HUES6 (cell line): ENCODE data around the gene ALG14.
"Not testable (repeated sequence)": the region's sequence is repeated elsewhere in the genome, so short reads cannot be mapped to it uniquely, and the experiment has no call there.

Experiments used
- H3K27ac ChIP-seq: 2 replicates; pipeline ENCODE4 v1.7.0; 2013; ENCODE audit warnings: low read depth, mild to moderate bottlenecking, low read length, inconsistent platforms
- H3K27me3 ChIP-seq: 2 replicates; pipeline ENCODE4 v1.6.1; 2013; ENCODE audit warnings: low read length; ENCODE audit not compliant: control insufficient read depth, insufficient read depth
- H3K36me3 ChIP-seq: 2 replicates; pipeline ENCODE4 v1.6.1; 2013; ENCODE audit warnings: low read length; ENCODE audit not compliant: control insufficient read depth, insufficient read depth
- H3K4me1 ChIP-seq: 2 replicates; pipeline ENCODE4 v1.6.1; 2013; ENCODE audit warnings: low read length; ENCODE audit not compliant: control insufficient read depth, insufficient read depth
- H3K4me3 ChIP-seq: 2 replicates; pipeline ENCODE4 v1.5.1; 2013; ENCODE audit warnings: low read depth, low read length
- H3K9ac ChIP-seq: one replicate; pipeline ENCODE4 v1.6.1; 2013; ENCODE audit warnings: mild to moderate bottlenecking, low read length
- H3K9me3 ChIP-seq: 2 replicates; pipeline ENCODE4 v1.6.1; 2013; ENCODE audit warnings: low read depth, low read length; ENCODE audit not compliant: control insufficient read depth, insufficient read depth

ALG14 gene

DNA sequence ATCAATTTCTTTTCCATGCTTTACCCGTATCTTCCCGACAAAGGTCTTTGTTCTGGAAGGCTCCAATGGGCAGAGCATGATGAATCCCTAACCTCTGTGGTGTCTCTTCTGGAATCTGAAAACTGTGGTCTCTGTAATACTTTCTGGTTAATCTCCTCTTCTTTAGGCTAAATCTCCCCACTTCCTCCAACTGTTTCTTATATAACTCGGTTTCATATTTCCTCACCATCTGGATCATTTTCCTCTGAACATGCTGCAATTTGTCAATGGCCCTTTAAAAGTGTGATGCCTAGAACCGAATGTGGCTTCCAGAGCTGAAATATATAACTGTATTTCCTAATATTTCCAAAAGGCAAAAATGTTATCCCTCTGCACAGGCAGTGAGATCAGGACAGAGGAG lies 66.1 kb downstream of the ALG14 start:
- Histone ChIP-seq H3K4me1 (peaks cover 6% of the 10 kb centered on the region), H3K27ac (no peak overlapping the region), H3K36me3 (no peaks in the 10 kb centered on the region), H3K4me3 (no peak overlapping the region), H3K9ac (no peak overlapping the region), H3K9me3 (no peaks in the 10 kb centered on the region), H3K27me3 (no peaks in the 10 kb centered on the region)

DNA sequence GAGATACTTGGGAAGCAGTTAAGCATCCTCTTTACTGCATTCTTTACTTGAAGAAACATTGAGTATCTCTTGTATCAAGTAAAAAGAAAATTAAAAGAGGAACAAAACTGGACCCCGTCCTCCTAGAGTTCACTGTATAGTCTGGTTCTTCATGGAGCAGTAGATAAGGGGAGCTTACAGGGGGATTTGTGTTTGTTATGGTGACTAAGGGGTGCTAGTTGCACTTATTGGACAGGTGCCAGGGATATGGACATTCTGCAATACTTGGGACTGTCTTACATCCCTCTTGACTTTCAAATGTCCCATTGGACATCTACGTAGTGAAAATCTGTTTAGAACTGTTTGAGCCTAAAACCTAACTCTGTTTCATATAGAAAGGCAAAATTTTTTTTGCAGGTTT lies 67.2 kb downstream of the ALG14 start:
- Histone ChIP-seq H3K4me1 (peaks cover 6% of the 10 kb centered on the region), H3K36me3 (no peaks in the 10 kb centered on the region), H3K9me3 (no peaks in the 10 kb centered on the region), H3K27me3 (no peaks in the 10 kb centered on the region), H3K4me3 (no peak overlapping the region), H3K9ac (no peak overlapping the region), H3K27ac (no peak overlapping the region)

DNA sequence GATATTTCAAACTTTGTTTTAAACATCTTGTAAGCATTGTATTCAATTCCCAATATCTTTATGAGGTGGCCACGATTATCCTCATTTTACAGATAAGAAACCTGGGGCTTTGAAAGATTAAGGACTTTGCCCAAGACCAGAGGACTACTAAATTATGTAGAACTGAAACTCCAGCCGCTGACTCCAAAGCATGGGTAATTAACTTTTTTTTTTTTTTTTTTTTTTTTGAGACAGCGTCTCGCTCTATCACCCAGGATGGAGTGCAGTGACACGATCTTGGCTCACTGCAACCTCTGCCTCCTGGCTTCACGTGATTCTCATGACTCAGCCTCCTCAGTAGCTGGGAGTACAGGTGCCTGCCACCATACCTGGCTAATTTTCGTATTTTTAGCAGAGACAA lies 68.7 kb downstream of the ALG14 start:
- H3K4me3 ChIP-seq: no peak overlapping the region
- no peak overlapping the region for H3K27ac ChIP-seq
- H3K36me3 ChIP-seq: no peaks in the 10 kb centered on the region
- H3K27me3 ChIP-seq: no peaks in the 10 kb centered on the region
- no peak overlapping the region for H3K9ac ChIP-seq
- H3K9me3 ChIP-seq: no peaks in the 10 kb centered on the region
- peaks cover 6% of the 10 kb centered on the region for H3K4me1 ChIP-seq

DNA sequence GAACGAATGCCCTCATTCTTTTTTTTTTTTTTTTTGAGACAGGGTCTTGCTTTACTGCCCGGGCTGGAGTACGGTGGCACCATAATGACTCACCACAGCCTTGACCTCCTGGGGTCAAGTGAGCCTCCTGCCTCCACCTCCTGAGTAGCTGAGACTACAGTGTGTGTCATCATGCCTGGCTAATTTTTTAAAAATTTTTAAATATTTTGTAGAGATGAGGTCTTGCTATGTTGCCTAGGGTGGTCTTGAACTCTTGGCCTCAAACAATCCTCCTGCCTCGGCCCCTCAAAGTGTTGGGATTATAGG lies 69.4 kb downstream of the ALG14 start:
- no peak overlapping the region for H3K27ac ChIP-seq
- no peaks in the 10 kb centered on the region for H3K9me3 ChIP-seq
- no peaks in the 10 kb centered on the region for H3K36me3 ChIP-seq
- no peak overlapping the region for H3K9ac ChIP-seq
- H3K4me3 ChIP-seq: no peak overlapping the region
- peaks cover 6% of the 10 kb centered on the region for H3K4me1 ChIP-seq
- no peaks in the 10 kb centered on the region for H3K27me3 ChIP-seq

DNA sequence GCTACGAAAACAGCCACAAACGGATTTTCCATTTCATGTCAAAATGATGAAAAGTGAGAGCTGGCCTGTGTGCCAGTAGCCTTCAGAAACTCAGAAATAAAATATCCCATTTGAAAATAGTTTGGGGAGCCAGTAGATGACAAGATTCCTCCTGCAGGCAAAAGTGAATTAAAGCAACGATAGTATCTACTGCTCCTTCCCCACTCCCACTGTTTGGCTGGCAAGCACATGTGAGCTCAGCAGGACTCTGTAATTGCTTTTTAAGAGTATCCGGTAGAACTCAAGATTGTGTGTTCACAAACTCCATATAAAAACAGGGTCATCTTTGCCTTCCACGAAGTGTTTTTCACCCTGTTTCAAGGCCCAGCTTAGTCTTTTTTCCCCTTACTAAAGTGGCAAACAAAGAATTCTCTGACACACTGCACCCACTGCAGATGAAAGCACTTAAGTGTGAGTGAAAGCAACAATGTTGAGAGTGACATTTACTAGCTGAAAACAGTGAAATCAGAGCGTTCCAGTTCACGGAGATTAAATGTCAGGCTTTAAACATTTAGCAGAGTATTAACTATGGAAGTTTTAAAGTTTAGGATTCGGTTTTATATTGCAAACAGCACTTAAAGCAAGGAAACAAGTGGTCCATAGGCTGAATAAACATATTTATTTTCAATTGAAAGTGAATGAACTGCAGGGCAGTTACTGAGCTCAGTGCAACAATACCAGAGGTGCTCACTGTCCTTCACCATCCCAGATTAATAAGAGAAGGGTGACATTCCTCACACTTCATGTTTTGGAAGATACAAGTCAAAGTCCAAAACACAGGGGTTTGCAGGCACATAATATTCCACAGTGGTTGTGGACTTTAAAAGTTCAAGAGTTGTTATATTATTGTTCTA lies 70.0 kb downstream of the ALG14 start:
- H3K4me3 ChIP-seq: no peak overlapping the region
- no peaks in the 10 kb centered on the region for H3K9me3 ChIP-seq
- no peak overlapping the region for H3K9ac ChIP-seq
- H3K36me3 ChIP-seq: no peaks in the 10 kb centered on the region
- H3K27me3 ChIP-seq: no peaks in the 10 kb centered on the region
- peaks cover 6% of the 10 kb centered on the region for H3K4me1 ChIP-seq
- H3K27ac ChIP-seq: no peak overlapping the region

DNA sequence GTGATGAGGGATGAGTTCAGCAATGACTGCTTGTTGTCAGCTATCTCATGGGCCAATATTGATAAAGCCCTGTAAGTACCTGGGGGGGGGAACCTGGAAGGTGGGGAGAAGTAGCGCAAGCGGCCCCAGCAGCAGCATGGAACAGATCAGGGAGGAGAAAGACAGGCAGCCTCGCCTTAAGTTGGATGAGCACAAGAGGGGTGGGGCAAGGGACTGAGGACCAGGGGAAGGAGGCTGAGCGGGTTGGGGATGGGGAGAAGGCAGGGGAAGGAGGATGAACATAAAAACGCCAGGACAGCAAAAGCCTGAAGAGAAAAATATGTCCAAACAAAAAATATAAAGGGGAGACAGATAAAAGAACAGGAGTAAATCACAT lies 70.6 kb downstream of the ALG14 start:
- Histone ChIP-seq H3K9ac (no peak overlapping the region), H3K4me3 (no peak overlapping the region), H3K27me3 (no peaks in the 10 kb centered on the region), H3K27ac (no peak overlapping the region), H3K9me3 (no peaks in the 10 kb centered on the region), H3K4me1 (peaks cover 6% of the 10 kb centered on the region), H3K36me3 (no peaks in the 10 kb centered on the region)

DNA sequence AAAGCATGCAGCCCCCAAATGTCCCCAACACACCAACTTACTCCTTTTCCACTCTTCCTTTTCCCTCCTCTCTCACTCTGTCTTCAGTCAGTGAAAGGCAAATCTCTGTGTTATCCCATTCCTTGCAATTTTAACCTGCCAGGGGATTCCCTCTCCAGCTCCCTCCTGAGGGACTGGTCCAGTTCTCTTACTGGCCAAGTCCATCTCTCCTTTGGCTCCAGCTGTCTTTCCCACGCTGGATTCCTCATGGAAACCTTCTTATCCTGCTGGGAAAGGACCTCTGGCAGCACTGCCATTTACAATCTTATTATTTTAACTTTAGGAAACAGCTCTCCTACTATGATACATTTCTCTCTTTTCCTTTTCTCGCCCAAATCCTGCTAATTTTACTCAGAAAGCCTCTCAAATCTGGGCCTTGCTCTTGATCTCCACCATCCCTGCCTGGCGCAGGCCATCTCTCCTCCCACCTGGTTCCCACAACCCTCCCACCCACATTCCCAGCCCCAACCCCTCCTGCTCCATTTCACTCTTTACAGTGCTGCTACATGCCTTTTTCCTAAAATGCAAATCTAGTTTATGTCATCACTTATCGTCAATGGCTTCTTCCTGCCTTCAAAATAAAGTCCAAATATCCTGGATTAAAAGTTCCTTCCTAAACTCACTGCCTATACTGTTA lies 73.2 kb downstream of the ALG14 start:
- no peaks in the 10 kb centered on the region for H3K36me3 ChIP-seq
- H3K27me3 ChIP-seq: no peaks in the 10 kb centered on the region
- H3K4me3 ChIP-seq: no peak overlapping the region
- H3K4me1 ChIP-seq: peaks cover 6% of the 10 kb centered on the region
- H3K9ac ChIP-seq: no peak overlapping the region
- no peaks in the 10 kb centered on the region for H3K9me3 ChIP-seq
- H3K27ac ChIP-seq: no peak overlapping the region

DNA sequence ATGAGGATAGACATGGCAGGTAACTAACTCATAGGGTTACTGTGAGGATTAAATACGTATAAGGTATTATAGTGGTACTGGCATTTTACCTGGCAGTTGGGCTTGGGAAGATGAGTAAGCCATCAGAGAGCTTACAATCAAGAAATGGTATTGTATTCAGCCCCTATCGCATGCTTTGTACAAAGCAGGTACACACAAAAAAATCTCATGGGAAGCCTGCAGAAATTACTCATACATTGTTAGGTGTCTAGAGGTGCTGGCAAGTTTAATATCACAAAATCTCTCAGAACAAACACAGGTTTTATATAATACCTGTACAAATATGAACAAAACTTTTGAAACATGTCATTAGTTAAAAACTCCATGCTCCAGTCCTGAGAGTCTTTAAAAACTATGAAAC lies 74.0 kb downstream of the ALG14 start:
- no peak overlapping the region for H3K4me3 ChIP-seq
- H3K27me3 ChIP-seq: no peaks in the 10 kb centered on the region
- H3K4me1 ChIP-seq: peaks cover 6% of the 10 kb centered on the region
- H3K27ac ChIP-seq: no peak overlapping the region
- no peak overlapping the region for H3K9ac ChIP-seq
- H3K9me3 ChIP-seq: no peaks in the 10 kb centered on the region
- H3K36me3 ChIP-seq: no peaks in the 10 kb centered on the region

DNA sequence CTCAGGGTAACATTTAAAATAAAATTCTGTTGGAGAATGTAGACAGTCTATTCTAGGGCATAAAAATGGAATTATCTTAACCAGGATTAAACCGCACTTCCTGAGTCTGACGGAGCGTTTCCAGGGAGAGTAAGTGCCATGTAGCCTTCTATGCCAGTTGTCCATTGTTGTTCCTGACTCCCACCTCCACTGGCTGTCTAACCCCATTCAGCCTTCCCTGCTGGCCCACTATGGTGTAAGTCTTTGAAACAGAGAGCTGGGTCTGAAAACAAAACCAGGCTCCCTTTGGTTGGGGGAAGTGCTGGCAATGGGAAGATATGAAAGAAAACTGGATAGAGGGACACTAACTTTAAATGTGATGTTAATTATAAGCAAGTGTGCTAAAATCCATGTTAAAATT lies 74.6 kb downstream of the ALG14 start:
- Histone ChIP-seq H3K4me1 (peaks cover 5% of the 10 kb centered on the region), H3K9ac (no peak overlapping the region), H3K36me3 (no peaks in the 10 kb centered on the region), H3K4me3 (no peak overlapping the region), H3K27ac (no peak overlapping the region), H3K27me3 (no peaks in the 10 kb centered on the region), H3K9me3 (no peaks in the 10 kb centered on the region)

DNA sequence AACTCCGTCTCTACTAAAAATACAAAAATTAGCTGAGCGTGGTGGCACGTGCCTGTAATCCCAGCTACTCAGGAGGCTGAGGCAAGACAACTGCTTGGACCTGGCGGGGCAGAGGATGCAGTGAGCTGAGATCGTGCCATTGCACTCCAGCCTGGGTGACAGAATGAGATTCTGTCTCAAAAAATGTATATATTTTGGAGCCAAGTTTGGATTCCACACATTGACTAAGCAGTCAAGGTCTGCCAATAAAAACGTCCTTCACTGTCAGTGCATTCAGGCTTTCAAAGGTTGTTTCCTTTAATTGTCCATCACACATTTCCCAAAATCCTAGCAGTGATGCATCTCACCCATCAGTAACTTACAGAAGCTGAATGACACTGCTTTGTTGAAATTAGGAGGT lies 77.2 kb downstream of the ALG14 start:
- not testable (repeated sequence) for H3K36me3 ChIP-seq, H3K4me3 ChIP-seq, H3K9ac ChIP-seq, H3K27me3 ChIP-seq, H3K9me3 ChIP-seq, H3K4me1 ChIP-seq, H3K27ac ChIP-seq

DNA sequence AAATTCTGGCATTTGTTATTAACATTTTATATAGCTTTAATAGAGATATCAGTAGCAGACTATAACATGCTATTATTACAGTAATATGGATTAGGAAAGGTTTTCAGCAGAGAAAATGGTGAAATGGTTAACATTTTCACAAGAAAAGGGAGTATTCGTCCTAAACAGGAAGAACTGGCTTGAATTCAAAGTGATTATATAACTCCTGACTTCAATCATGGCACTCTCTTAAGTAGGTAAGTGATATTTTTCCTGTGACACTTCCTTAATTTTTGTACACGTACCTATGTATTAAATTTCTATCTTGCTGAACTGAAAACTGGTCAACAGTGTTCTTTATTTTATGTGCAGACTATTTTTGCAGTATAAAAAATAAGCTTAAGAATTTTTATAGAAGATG lies 77.9 kb downstream of the ALG14 start:
- Histone ChIP-seq H3K36me3 (no peaks in the 10 kb centered on the region), H3K27ac (no peak overlapping the region), H3K4me3 (no peak overlapping the region), H3K9me3 (no peaks in the 10 kb centered on the region), H3K4me1 (no peaks in the 10 kb centered on the region), H3K9ac (no peak overlapping the region), H3K27me3 (no peaks in the 10 kb centered on the region)
